ENCODE measurements around the gene CYBB. TPM values are rescaled to one million over a fixed set of nuclear protein-coding genes. Genes with fewer than 3 reads are reported as not detected.

Gene CYBB
- total and polyA plus RNA-seq, 2 experiments from 2014 or later, result 0.38 to 0.42 TPM

- Histone ChIP-seq H3K4me1 (ENCODE audit: low read depth) (no peaks in the 10 kb centered on the region), H3K27ac (no peak overlapping the region), H3K27me3 (no peaks in the 10 kb centered on the region), H3K9me3 (ENCODE audit: low read depth) (no peaks in the 10 kb centered on the region), H3K4me3 (no peak overlapping the region), H3K36me3 (no peaks in the 10 kb centered on the region)
- no peak for TF ChIP-seq CTCF (IDR thresholded peaks at IDR 0.05; ENCODE audit: low read depth, low read length)
- DNase-seq (ENCODE audit: low read depth in 1 of 2, low spot score in 1 of 2), result no peak
Measured at GRCh38 chrX:37818031-37818430, 38.2 kb downstream of the CYBB start.

- Histone ChIP-seq H3K4me3 (no peak overlapping the region), H3K36me3 (no peaks in the 10 kb centered on the region)
Measured at GRCh38 chrX:37820646-37821045, 40.8 kb downstream of the CYBB start.

GRCh38 chrX:37824491-37825214, 44.8 kb downstream of the CYBB start:
- H3K27ac ChIP-seq, result no peak overlapping the region
- H3K36me3 ChIP-seq, result no peaks in the 10 kb centered on the region
- H3K4me1 ChIP-seq (ENCODE audit: low read depth), result no peaks in the 10 kb centered on the region
- H3K27me3 ChIP-seq, result no peaks in the 10 kb centered on the region
- DNase-seq (ENCODE audit: low read depth in 1 of 2, low spot score in 1 of 2), result no peak
- no peak overlapping the region for H3K4me3 ChIP-seq
- H3K9me3 ChIP-seq (ENCODE audit: low read depth), result no peaks in the 10 kb centered on the region
- TF ChIP-seq CTCF (IDR thresholded peaks at IDR 0.05; ENCODE audit: low read depth, low read length), result no peak

More at GRCh38 chrX:37820646-37821045, 40.8 kb downstream of the CYBB start:
- DNase-seq (ENCODE audit: low read depth in 1 of 2, low spot score in 1 of 2), result no peak
- Histone ChIP-seq H3K27ac (no peak overlapping the region), H3K4me1 (ENCODE audit: low read depth) (no peaks in the 10 kb centered on the region), H3K9me3 (ENCODE audit: low read depth) (no peaks in the 10 kb centered on the region), H3K27me3 (no peaks in the 10 kb centered on the region)
- no peak for TF ChIP-seq CTCF (IDR thresholded peaks at IDR 0.05; ENCODE audit: low read depth, low read length)

- Histone ChIP-seq H3K4me3 (no peak overlapping the region), H3K9me3 (ENCODE audit: low read depth) (no peaks in the 10 kb centered on the region), H3K4me1 (ENCODE audit: low read depth) (no peaks in the 10 kb centered on the region), H3K36me3 (no peaks in the 10 kb centered on the region), H3K27me3 (no peaks in the 10 kb centered on the region), H3K27ac (no peak overlapping the region)
- DNase-seq (ENCODE audit: low read depth in 1 of 2, low spot score in 1 of 2), result peak; percentile 51 to 62
- peak; percentile 77 for TF ChIP-seq CTCF (IDR thresholded peaks at IDR 0.05; ENCODE audit: low read depth, low read length)
Measured at GRCh38 chrX:37825215-37825842, 45.5 kb downstream of the CYBB start.

GRCh38 chrX:37829721-37830120, 49.9 kb downstream of the CYBB start:
- no peak overlapping the region for H3K4me3 ChIP-seq
- no peak overlapping the region for H3K27ac ChIP-seq
- H3K36me3 ChIP-seq, result no peaks in the 10 kb centered on the region
- H3K4me1 ChIP-seq (ENCODE audit: low read depth), result no peaks in the 10 kb centered on the region
- no peak for TF ChIP-seq CTCF (IDR thresholded peaks at IDR 0.05; ENCODE audit: low read depth, low read length)
- no peak for DNase-seq (ENCODE audit: low read depth in 1 of 2, low spot score in 1 of 2)
- H3K9me3 ChIP-seq (ENCODE audit: low read depth), result no peaks in the 10 kb centered on the region
- no peaks in the 10 kb centered on the region for H3K27me3 ChIP-seq
